ENCODE data around the gene KCNK5.

The KCNK5 gene

GRCh38 chr6:39171489-39172376 is 57.5 kb downstream of the KCNK5 start:
- DNase-seq (ENCODE audit: low read depth): no peak

- no peak for DNase-seq (ENCODE audit: low read depth)
These were observed 58.4 kb downstream of the KCNK5 start for GRCh38 chr6:39170860-39171259.

GRCh38 chr6:39170389-39170788 is 58.9 kb downstream of the KCNK5 start:
- DNase-seq (ENCODE audit: low read depth): no peak

- no peak for DNase-seq (ENCODE audit: low read depth)
These were observed 59.6 kb downstream of the KCNK5 start for GRCh38 chr6:39169448-39170344.

GRCh38 chr6:39167866-39168625 is 61.2 kb downstream of the KCNK5 start:
- DNase-seq (ENCODE audit: low read depth): no peak

- no peak for DNase-seq (ENCODE audit: low read depth)
These were observed 62.0 kb downstream of the KCNK5 start for GRCh38 chr6:39167321-39167720.

- no peak for DNase-seq (ENCODE audit: low read depth)
These were observed 62.4 kb downstream of the KCNK5 start for GRCh38 chr6:39166912-39167290.

- DNase-seq (ENCODE audit: low read depth): peak; percentile 74
These were observed 62.9 kb downstream of the KCNK5 start for GRCh38 chr6:39166189-39166911.

- no peak for DNase-seq (ENCODE audit: low read depth)
These were observed 71.8 kb downstream of the KCNK5 start for GRCh38 chr6:39157511-39157910.

GRCh38 chr6:39156801-39157200 is 72.5 kb downstream of the KCNK5 start:
- no peak for DNase-seq (ENCODE audit: low read depth)

GRCh38 chr6:39154705-39155104 is 74.6 kb downstream of the KCNK5 start:
- DNase-seq (ENCODE audit: low read depth): no peak

GRCh38 chr6:39153766-39154397 is 75.4 kb downstream of the KCNK5 start:
- no peak for DNase-seq (ENCODE audit: low read depth)

- DNase-seq (ENCODE audit: low read depth): no peak
These were observed 77.0 kb downstream of the KCNK5 start for GRCh38 chr6:39152262-39152661.

GRCh38 chr6:39151211-39151610 is 78.1 kb downstream of the KCNK5 start:
- no peak for DNase-seq (ENCODE audit: low read depth)

- DNase-seq (ENCODE audit: low read depth): no peak
These were observed 84.6 kb downstream of the KCNK5 start for GRCh38 chr6:39144481-39145173.

GRCh38 chr6:39143238-39143930 is 85.9 kb downstream of the KCNK5 start:
- DNase-seq (ENCODE audit: low read depth): no peak

GRCh38 chr6:39140556-39141167 is 88.6 kb downstream of the KCNK5 start:
- no peak for DNase-seq (ENCODE audit: low read depth)
